ENCODE data around the gene AKR7A3. TPM values are rescaled to one million over a fixed set of nuclear protein-coding genes. Genes with fewer than 3 reads are reported as not detected.

The AKR7A3 gene
- total RNA-seq, 4 donors from 2014 or later, result 1.8 to 3.5 (median 2.3) TPM

GRCh38 chr1:19250629-19251304 is 37.8 kb downstream of the AKR7A3 start:
- intact Hi-C loops (cut with DNase I), result loop anchor here (10.0 kb wide), 1 partner anchor 404 kb away; no protein-coding TSS in a partner anchor
- Histone ChIP-seq H3K9me3 (no peaks in the 10 kb centered on the region), H3K4me1 (peaks cover 18 to 21% of the 10 kb centered on the region in 2 donors), H3K36me3 (no peaks in the 10 kb centered on the region), H3K27me3 (no peaks in the 10 kb centered on the region), H3K4me3 (replicated peaks in 1 of 3) (peak overlapping the region; percentile 78 to 99 (median 82)), H3K27ac (peak overlapping the region in 1 of 3 donors; percentile 88)
- TF ChIP-seq POLR2A (IDR thresholded peaks at IDR 0.05), result no peak
- DNase-seq, result no peak
- 10 to 13% methylated on average over 14 of the region's 14 CpGs for whole genome bisulfite sequencing, 2 donors

GRCh38 chr1:19240673-19241538 is 47.7 kb downstream of the AKR7A3 start:
- Histone ChIP-seq H3K4me1 (no peaks in the 10 kb centered on the region), H3K9me3 (no peaks in the 10 kb centered on the region), H3K27me3 (no peaks in the 10 kb centered on the region), H3K4me3 (replicated peaks in 1 of 3) (no peak overlapping the region), H3K27ac (no peak overlapping the region), H3K36me3 (peaks cover 61 to 71% of the 10 kb centered on the region in 2 donors)
- DNase-seq, result peak; percentile 31 to 55
- TF ChIP-seq POLR2A (IDR thresholded peaks at IDR 0.05) (no peak), CTCF (IDR thresholded peaks at IDR 0.05) (peak; percentile 67 to 93 (median 82))
- intact Hi-C loops (cut with DNase I), result no loop called here
- WGBS, 2 donors, result 78 to 83% methylated on average over 7 of the region's 7 CpGs

- Histone ChIP-seq H3K36me3 (peaks cover 61 to 74% of the 10 kb centered on the region in 2 donors), H3K27me3 (no peaks in the 10 kb centered on the region), H3K4me3 (replicated peaks in 1 of 3) (no peak overlapping the region), H3K9me3 (no peaks in the 10 kb centered on the region), H3K27ac (no peak overlapping the region), H3K4me1 (no peaks in the 10 kb centered on the region)
- DNase-seq, result no peak
- no peak for TF ChIP-seq POLR2A (IDR thresholded peaks at IDR 0.05)
- TF ChIP-seq CTCF (IDR thresholded peaks at IDR 0.05), result no peak
- intact Hi-C loops (cut with DNase I), result no loop called here
- 90 to 99% methylated on average over 7 of the region's 7 CpGs for WGBS, 2 donors
Observed at GRCh38 chr1:19239876-19240275, 48.7 kb downstream of the AKR7A3 start.

GRCh38 chr1:19234224-19234623 is 54.3 kb downstream of the AKR7A3 start:
- 87 to 96% methylated on average over 3 of the region's 3 CpGs for WGBS, 2 donors
- no peak overlapping the region for H3K27ac ChIP-seq
- intact Hi-C loops (cut with DNase I), result no loop called here

More at GRCh38 chr1:19234224-19234623, 54.3 kb downstream of the AKR7A3 start:
- H3K36me3 ChIP-seq, result peaks cover 43 to 61% of the 10 kb centered on the region in 2 donors
- H3K27me3 ChIP-seq, result no peaks in the 10 kb centered on the region
- H3K9me3 ChIP-seq, result no peaks in the 10 kb centered on the region
- H3K4me1 ChIP-seq, result peaks cover 3 to 18% of the 10 kb centered on the region in 2 donors
- H3K4me3 ChIP-seq (replicated peaks in 1 of 3), result no peak overlapping the region
- TF ChIP-seq POLR2A (IDR thresholded peaks at IDR 0.05) (no peak), CTCF (IDR thresholded peaks at IDR 0.05) (no peak)
- DNase-seq, result no peak

Small RNA genes within 50 kb of the gene (small RNA-seq; reads per million reads assigned to genes)
- gene RNU6-1099P, result not detected

Other genes starting within 250 kb of the AKR7A3 start
- 100 to 1,000 TPM; 110 to 221 (median 160) TPM for gene UBR4, start 78.5 kb downstream of the AKR7A3 start, total RNA-seq
- gene EMC1, start 37.2 kb downstream of the AKR7A3 start, total RNA-seq, result 10 to 100 TPM; 32.8 to 54.1 (median 43.0) TPM
- gene MRTO4, start 37.0 kb downstream of the AKR7A3 start, total RNA-seq, result 10 to 100 TPM; 16.0 to 19.5 (median 17.5) TPM
- 100 to 1,000 TPM in 2 of 4 donors, 10 to 100 TPM in 2; 70.8 to 136 (median 110) TPM for gene AKR7A2, start 23.4 kb upstream of the AKR7A3 start, total RNA-seq
- 10 to 100 TPM; 17.6 to 24.6 (median 17.8) TPM for gene SLC66A1, start 23.6 kb upstream of the AKR7A3 start, total RNA-seq
- 100 to 1,000 TPM in 2 of 4 donors, 10 to 100 TPM in 2; 75.4 to 116 (median 93.1) TPM for gene CAPZB, start 196.8 kb upstream of the AKR7A3 start, total RNA-seq

Measured in thyroid gland (tissue), 4 donors.